K562 (cell line): ENCODE measurements around the gene SPON2. TPM values are rescaled to one million over a fixed set of nuclear protein-coding genes. Genes with fewer than 3 reads are reported as not detected.

Experiments
- ATAC-seq: fragments of 200-7000 bp; cut with Tn5 transposase; 3 replicates; pipeline ENCODE4 v1.9.1; 2020; ENCODE audit warnings: moderate library complexity
- BruUV-seq: library from RNA; stranded (reverse); fragments of 400-500 nt; replicated peaks from 2 replicates; lab custom pipeline; 2021; lab: Mats Ljungman, UMichigan
- CTCF ChIA-PET: fragments of 300-600 bp; formaldehyde crosslinking; extraction: SDS; loops from one replicate; lab custom pipeline; 2021; ENCODE audit warnings: low intra/inter-chr PET ratio; lab: Yijun Ruan, JAX
- POLR2A ChIA-PET: fragments of 300-600, 350-650 bp; sonication (Branson Sonifier 250); formaldehyde crosslinking; extraction: SDS; loops from one replicate; lab custom pipeline; 2021; ENCODE audit warnings: antibody characterized with exemption, inconsistent platforms; lab: Yijun Ruan, JAX
- DNase-seq, 4 experiments: peaks; one replicate each; pipeline versions ENCODE4 v3.0.0 to v3.0.0-alpha.2; 2011 to 2018; ENCODE audit warnings: low spot score in 3 of 4, mixed read lengths in 3 of 4; ENCODE audit errors: extremely low read depth in 1 of 4
- FAIRE-seq: peaks from 2 replicates; lab custom pipeline; 2011; peaks lifted over from hg19 to GRCh38; lab: Jason Lieb, UNC
- H2AFZ ChIP-seq: 2 replicates; pipeline ENCODE4 v1.6.0; 2011; ENCODE audit warnings: low read depth, low read length, control low read depth, inconsistent platforms
- H3K27ac ChIP-seq: fragments of 200-600 bp; 3 replicates; pipeline ENCODE4 v1.8.0; 2011; ENCODE audit warnings: low read depth, mild to moderate bottlenecking, control low read depth, inconsistent platforms, low read length, moderate library complexity, mixed read lengths; ENCODE audit errors: extremely low read depth
- H3K27me3 ChIP-seq, 2 experiments: fragments of 300-600 bp in 1 of 2; 2 replicates in 1 of 2; 3 replicates in 1 of 2; pipeline versions ENCODE4 v1.6.0 to v1.8.0; 2011; ENCODE audit warnings: inconsistent platforms in 2 of 2, low read length in 2 of 2, mild to moderate bottlenecking in 1 of 2, mixed read lengths in 1 of 2, moderate library complexity in 1 of 2; ENCODE audit not compliant: control insufficient read depth in 2 of 2, insufficient read depth in 2 of 2
- H3K36me3 ChIP-seq: fragments of 300-600 bp; 3 replicates; pipeline ENCODE4 v1.8.0; 2011; ENCODE audit warnings: mild to moderate bottlenecking, low read length, inconsistent platforms; ENCODE audit not compliant: control insufficient read depth, insufficient read depth
- H3K4me1 ChIP-seq, 2 experiments: fragments of 200-600 bp in 1 of 2; replicated peaks in 1 of 2; 2 replicates in 1 of 2; 3 replicates in 1 of 2; pipeline versions ENCODE4 v1.5.1 to v1.8.0; 2011; ENCODE audit warnings: inconsistent platforms in 2 of 2, low read length in 2 of 2, mild to moderate bottlenecking in 1 of 2, mixed read lengths in 1 of 2, moderate library complexity in 1 of 2; ENCODE audit not compliant: control insufficient read depth in 2 of 2, insufficient read depth in 2 of 2
- H3K4me2 ChIP-seq: 2 replicates; pipeline ENCODE4 v1.6.1; 2011; ENCODE audit warnings: low read length, control low read depth, inconsistent platforms, mixed read lengths; ENCODE audit not compliant: insufficient read depth
- H3K4me3 ChIP-seq: fragments of 200-600 bp; sonication (generic), shearing (Covaris generic); 2 replicates; pipeline ENCODE4 v1.5.1; 2016; ENCODE audit warnings: control low read depth, inconsistent platforms
- H3K79me2 ChIP-seq: fragments of 200-600 bp; 3 replicates; pipeline ENCODE4 v1.8.0; 2011; ENCODE audit warnings: low read length, inconsistent platforms; ENCODE audit not compliant: control insufficient read depth, insufficient read depth
- H3K9ac ChIP-seq, 2 experiments: 2 replicates each; pipeline versions ENCODE4 v1.6.0 to v1.6.1; 2011; ENCODE audit warnings: low read depth in 2 of 2, low read length in 2 of 2, control low read depth in 1 of 2, inconsistent platforms in 1 of 2, mild to moderate bottlenecking in 1 of 2, mixed read lengths in 1 of 2; ENCODE audit not compliant: insufficient read depth in 1 of 2
- H3K9me1 ChIP-seq: one replicate; pipeline ENCODE4 v1.6.0; 2011; ENCODE audit warnings: inconsistent platforms, mild to moderate bottlenecking, low read length, moderate library complexity; ENCODE audit not compliant: control insufficient read depth, insufficient read depth
- H3K9me3 ChIP-seq: replicated peaks from 2 replicates; pipeline ENCODE4 v1.5.1; 2011; ENCODE audit warnings: low read depth, low read length, inconsistent platforms; ENCODE audit not compliant: control insufficient read depth, insufficient read depth
- H4K20me1 ChIP-seq: replicated peaks from 2 replicates; pipeline ENCODE4 v1.6.1; 2011; ENCODE audit warnings: low read length, inconsistent platforms, mixed read lengths; ENCODE audit not compliant: control insufficient read depth, insufficient read depth
- CBFA2T2 ChIP-seq: fragments of 450-650 bp; conservative IDR thresholded peaks from 2 replicates; pipeline ENCODE4 v1.6.1; 2017; ENCODE audit warnings: mild to moderate bottlenecking
- CLOCK ChIP-seq: fragments of 250-450 bp; sonication (Bioruptor Pico); IDR thresholded peaks from 2 replicates; pipeline ENCODE4 v1.4.0; 2020; ENCODE audit warnings: mild to moderate bottlenecking, moderate library complexity, borderline replicate concordance
- CREB1 ChIP-seq, 2 experiments: sonication (generic) in 1 of 2; formaldehyde crosslinking in 1 of 2; IDR thresholded peaks; 2 replicates each; pipeline versions ENCODE4 v1.6.1 to v1.8.0; 2012 to 2022; ENCODE audit warnings: inconsistent platforms in 1 of 2, mild to moderate bottlenecking in 1 of 2, missing genetic modification reagents in 1 of 2, moderate library complexity in 1 of 2
- GTF2F1 ChIP-seq: IDR thresholded peaks from 2 replicates; pipeline ENCODE4 v1.6.1; 2011; ENCODE audit warnings: low read depth, low read length, improper control_type of control experiment
- HDAC1 ChIP-seq, 2 experiments: fragments of 450-650 bp; IDR thresholded peaks; 2 replicates each; pipeline ENCODE4 v1.6.1; 2016 to 2017; ENCODE audit warnings: inconsistent platforms in 1 of 2, mild to moderate bottlenecking in 1 of 2, moderate library complexity in 1 of 2
- NBN ChIP-seq: fragments of 450-650 bp; IDR thresholded peaks from 2 replicates; pipeline ENCODE4 v1.6.1; 2016; ENCODE audit warnings: low read depth, mild to moderate bottlenecking
- NR2F6 ChIP-seq: fragments of 450-650 bp; formaldehyde crosslinking; IDR thresholded peaks from 2 replicates; pipeline ENCODE4 v1.4.0; 2020; ENCODE audit warnings: mild to moderate bottlenecking
- NRF1 ChIP-seq, 2 experiments: fragments of 450-650 bp; IDR thresholded peaks in 1 of 2; conservative IDR thresholded peaks in 1 of 2; 2 replicates each; pipeline ENCODE4 v1.6.1; 2014; ENCODE audit warnings: mild to moderate bottlenecking in 2 of 2
- RAD21 ChIP-seq, 2 experiments: fragments of 250-450 bp in 1 of 2; fragments of 450-650 bp in 1 of 2; sonication (Bioruptor Pico) in 1 of 2; formaldehyde crosslinking in 1 of 2; IDR thresholded peaks in 1 of 2; conservative IDR thresholded peaks in 1 of 2; 2 replicates each; pipeline versions ENCODE4 v1.4.0 to v1.8.0; 2020 to 2022; ENCODE audit warnings: mild to moderate bottlenecking in 2 of 2, moderate library complexity in 1 of 2
- SAFB ChIP-seq: fragments of 200-400 bp; formaldehyde crosslinking; IDR thresholded peaks from 2 replicates; pipeline ENCODE4 v1.6.1; 2017; ENCODE audit warnings: low read depth, low read length, borderline replicate concordance
- ZNF121 ChIP-seq: sonication (generic); formaldehyde crosslinking; conservative IDR thresholded peaks from 2 replicates; pipeline ENCODE4 v1.8.0; 2022; ENCODE audit warnings: missing genetic modification reagents
- ZNF644 ChIP-seq: fragments of 200-800 bp; sonication (Bioruptor generic); IDR thresholded peaks from 2 replicates; pipeline ENCODE4 v1.6.1; 2016; ENCODE audit warnings: low read depth, missing genetic modification characterization, missing compliant biosample characterization
- ZNF780A ChIP-seq: fragments of 250-450 bp; sonication (Bioruptor Pico); IDR thresholded peaks from 2 replicates; pipeline ENCODE4 v1.5.0; 2021; ENCODE audit warnings: mild to moderate bottlenecking
- WGBS: fragments of 100-300 bp; shearing (Covaris generic); methylation state at CpG from one replicate; pipeline ENCODE4 v1.1.6; 2016; ENCODE audit warnings: low coverage, mixed read lengths; ENCODE audit not compliant: insufficient coverage; ENCODE audit errors: missing lambda C conversion rate; 5-methylcytosine and 5-hydroxymethylcytosine counted together
- in situ Hi-C: fragments of 300-500 bp; cut with MboI; formaldehyde crosslinking; loops from 4 replicates; pipeline ENCODE4 v1.15.0; 2018; ENCODE audit warnings: inconsistent platforms, mixed read lengths
- intact Hi-C: fragments of 100-400 bp; cut with micrococcal nuclease; formaldehyde crosslinking; loops from 2 replicates; pipeline ENCODE4 v1.14.2; 2022
- polyA plus RNA-seq, 8 experiments: library from polyadenylated mRNA; depleted of rRNA in 4 of 8; stranded (reverse) in 5 of 8; unstranded in 3 of 8; fragments of >200 nt; fragmentation: Nextera tagmentation in 2 of 8; fragmentation: Illumina TruSeq in 1 of 8; extraction: Ambion mirVana in 2 of 8; extraction: Trizol in 1 of 8; gene quantifications; 2 replicates each; pipeline versions ENCODE4 v1.2.1 to v1.2.3, GENCODE V29; 2011 to 2014; ENCODE audit warnings: inconsistent platforms in 1 of 8, missing spikeins in 1 of 8
- total RNA-seq, 7 experiments: library from RNA; depleted of rRNA in 6 of 7; stranded (reverse); fragments of >200 nt in 6 of 7; fragmentation: Illumina TruSeq in 2 of 7; extraction: Trizol in 2 of 7; gene quantifications; 2 replicates each; pipeline versions ENCODE4 v1.2.1 to v1.2.3, GENCODE V29; 2011 to 2021; ENCODE audit warnings: low replicate concordance in 1 of 7

SPON2 gene
- total and polyA plus RNA-seq, 9 of the 15 experiments (the other 6 are each of a cell fraction or from before 2014, with no cell fraction given), result 0.21 to 2.2 (median 0.83) TPM

DNA sequence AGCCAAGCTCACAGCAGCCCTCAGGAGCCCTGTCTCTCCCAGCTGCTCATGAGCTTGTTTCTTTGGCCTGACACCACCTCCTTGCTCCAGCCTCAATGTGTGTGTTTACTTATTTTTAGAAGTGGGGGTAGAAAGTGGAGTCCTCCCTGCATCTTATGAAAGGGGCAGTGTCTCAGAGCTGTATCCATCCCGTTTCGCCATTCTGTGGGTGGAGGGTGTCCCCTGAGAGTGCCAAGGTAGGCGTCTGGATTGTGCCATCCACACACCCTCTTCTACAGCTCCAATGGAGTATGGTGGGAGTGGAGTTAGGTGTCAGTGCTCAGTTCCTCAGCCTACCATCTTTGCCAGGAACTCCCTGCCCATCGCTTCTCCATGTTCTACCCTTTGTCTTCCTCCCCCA, 8.3 kb downstream of the SPON2 start (continued):
- no peak for TF ChIP-seq GTF2F1
- TF ChIP-seq HDAC1 (IDR thresholded peaks at IDR 0.05), result no peak
- TF ChIP-seq NBN, result no peak

GRCh38 chr4:1160351-1160750, 12.0 kb downstream of the SPON2 start:
- CTCF ChIA-PET, result no interaction called here
- peaks cover 10 to 15% of the 10 kb centered on the region in 2 experiments; a peak in 4 of 5 replicates for H3K27me3 ChIP-seq
- POLR2A ChIA-PET, result no interaction called here
- no peaks in the 10 kb centered on the region; the same call in 1 of the 2 replicates for H3K9me3 ChIP-seq
- TF ChIP-seq ZNF121 (CRISPR knock-in tag), result no peak
- DNase-seq, result no peak
- whole genome bisulfite sequencing, result 0% methylated on average over 1 of the region's 1 CpG
- FAIRE-seq, result no peak
- H3K79me2 ChIP-seq, result no peaks in the 10 kb centered on the region
- ATAC-seq, result no peak
- no peak overlapping the region for H3K27ac ChIP-seq
- H3K4me3 ChIP-seq, result no peak overlapping the region
- H3K4me1 ChIP-seq, result no peaks in the 10 kb centered on the region; a peak in 1 of 5 replicates
- in situ Hi-C loops (no loop called here), intact Hi-C loops (no loop called here)
- H3K9ac ChIP-seq, result no peak overlapping the region
- H3K4me2 ChIP-seq, result no peak overlapping the region
- H3K36me3 ChIP-seq, result no peaks in the 10 kb centered on the region
- no TSS peak for BruUV-seq
- H4K20me1 ChIP-seq, result no peaks in the 10 kb centered on the region
- no peaks in the 10 kb centered on the region for H3K9me1 ChIP-seq
- H2AFZ ChIP-seq, result no peak overlapping the region

- Histone ChIP-seq H3K9me3 (no peaks in the 10 kb centered on the region; the same call in 1 of the 2 replicates), H3K9ac (no peak overlapping the region), H3K4me1 (peaks cover 0 to 4% of the 10 kb centered on the region in 2 experiments; a peak in 2 of 5 replicates), H2AFZ (no peak overlapping the region), H3K4me2 (no peak overlapping the region), H4K20me1 (no peaks in the 10 kb centered on the region), H3K79me2 (no peaks in the 10 kb centered on the region), H3K27me3 (peaks cover 23 to 39% of the 10 kb centered on the region in 2 experiments; a peak in 4 of 5 replicates), H3K9me1 (no peaks in the 10 kb centered on the region), H3K27ac (no peak overlapping the region), H3K36me3 (no peaks in the 10 kb centered on the region), H3K4me3 (no peak overlapping the region)
- no TSS peak for BruUV-seq
- 3% methylated on average over 8 of the region's 8 CpGs for WGBS
- FAIRE-seq (no peak), ATAC-seq (no peak), DNase-seq (no peak)
- CTCF ChIA-PET, result no interaction called here
- POLR2A ChIA-PET, result interaction anchor here (0.6 kb wide), 1 partner anchor 74 kb away, joined by 3 read pairs; no protein-coding TSS in a partner anchor
- intact Hi-C loops, result no loop called here
- in situ Hi-C loops, result no loop called here
- TF ChIP-seq CLOCK (no peak), SAFB (no peak), CBFA2T2 (no peak), ZNF644 (tag) (no peak), ZNF780A (CRISPR knock-in tag) (no peak), GTF2F1 (no peak), CREB1 (IDR thresholded peaks at IDR 0.05) (no peak), CREB1 (CRISPR knock-in tag; IDR thresholded peaks at IDR 0.05) (no peak), NR2F6 (CRISPR knock-in tag) (no peak), RAD21 (CRISPR knock-in tag; conservative IDR thresholded peaks at IDR 0.05 in 1 of 2, IDR thresholded peaks at IDR 0.05 in 1 of 2) (no peak), NRF1 (conservative IDR thresholded peaks at IDR 0.05 in 1 of 2, IDR thresholded peaks at IDR 0.05 in 1 of 2) (no peak)
Observed at GRCh38 chr4:1156069-1156468, 16.3 kb downstream of the SPON2 start.
